Measurements from ENCODE around the gene NCSTN. TPM values are rescaled to one million over a fixed set of nuclear protein-coding genes. Genes with fewer than 3 reads are reported as not detected.

NCSTN gene
- total and polyA plus RNA-seq, 10 of the 15 experiments (the other 5 are each of a cell fraction or from before 2014, with no cell fraction given), result 33.3 to 88.2 (median 60.4) TPM

DNA sequence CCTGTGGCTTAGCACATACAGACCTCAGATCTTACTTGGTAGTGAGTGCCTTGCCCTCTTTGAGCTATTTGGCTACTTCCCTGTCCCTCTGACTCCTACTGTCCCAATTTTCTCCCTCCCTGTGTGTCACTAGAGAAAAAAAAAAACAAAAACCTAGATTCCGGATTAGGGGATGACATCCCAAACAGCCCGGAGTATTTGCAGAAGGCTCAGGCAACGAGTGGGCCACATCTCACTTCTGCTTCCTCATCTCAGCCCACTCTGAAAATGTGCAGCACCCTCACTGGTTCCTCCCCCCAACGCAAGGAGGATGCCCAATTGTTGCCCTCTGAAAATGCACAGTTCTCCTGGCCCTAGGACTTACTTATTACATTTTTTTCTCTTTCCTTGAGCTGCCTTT, 28.6 kb downstream of the NCSTN start:
- ChIA-PET SMC1A (ENCODE audit: uncharacterized antibody, unreplicated experiment) (interaction anchor here (0.6 to 2.0 kb wide), 2 partner anchors 81 to 221 kb away, joined by 3 to 5 read pairs; no protein-coding TSS in a partner anchor), RAD21 (ENCODE audit: unreplicated experiment) (interaction anchor here (1.5 to 1.6 kb wide), 2 partner anchors 109 to 178 kb away, joined by 3 to 4 read pairs; partner anchors contain the start of gene DCAF8), POLR2A (interaction anchor here (1.3 kb wide), 1 partner anchor 14 kb away, joined by 3 read pairs; no protein-coding TSS in a partner anchor), CTCF (interaction anchor here (0.9 to 1.6 kb wide), 3 partner anchors 120 to 326 kb away, joined by 3 to 5 read pairs (median 3); no protein-coding TSS in a partner anchor)
- H3K4me3 ChIP-seq, result no peak overlapping the region
- intact Hi-C loops (cut with micrococcal nuclease; ENCODE audit: unreplicated experiment) (no loop called here), in situ Hi-C loops (cut with MboI) (no loop called here)
- no peak overlapping the region for H2AFZ ChIP-seq (ENCODE audit: control insufficient read depth, low read depth, low read length)
- H3K9ac ChIP-seq (ENCODE audit: control insufficient read depth, insufficient read depth, low read length), result no peak overlapping the region
- no TSS peak for BruUV-seq (replicated peaks)
- TF ChIP-seq, protein P1, sequence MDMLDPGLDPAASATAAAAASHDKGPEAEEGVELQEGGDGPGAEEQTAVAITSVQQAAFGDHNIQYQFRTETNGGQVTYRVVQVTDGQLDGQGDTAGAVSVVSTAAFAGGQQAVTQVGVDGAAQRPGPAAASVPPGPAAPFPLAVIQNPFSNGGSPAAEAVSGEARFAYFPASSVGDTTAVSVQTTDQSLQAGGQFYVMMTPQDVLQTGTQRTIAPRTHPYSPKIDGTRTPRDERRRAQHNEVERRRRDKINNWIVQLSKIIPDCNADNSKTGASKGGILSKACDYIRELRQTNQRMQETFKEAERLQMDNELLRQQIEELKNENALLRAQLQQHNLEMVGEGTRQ (IDR thresholded peaks at IDR 0.05; ENCODE audit: borderline replicate concordance, low read depth, low read length), result no peak
- no peak for TF ChIP-seq NFIC (IDR thresholded peaks at IDR 0.05; ENCODE audit: low read depth, low read length)
- no peak for TF ChIP-seq TCF7 (IDR thresholded peaks at IDR 0.05; ENCODE audit: borderline replicate concordance)
- TF ChIP-seq, protein P2, sequence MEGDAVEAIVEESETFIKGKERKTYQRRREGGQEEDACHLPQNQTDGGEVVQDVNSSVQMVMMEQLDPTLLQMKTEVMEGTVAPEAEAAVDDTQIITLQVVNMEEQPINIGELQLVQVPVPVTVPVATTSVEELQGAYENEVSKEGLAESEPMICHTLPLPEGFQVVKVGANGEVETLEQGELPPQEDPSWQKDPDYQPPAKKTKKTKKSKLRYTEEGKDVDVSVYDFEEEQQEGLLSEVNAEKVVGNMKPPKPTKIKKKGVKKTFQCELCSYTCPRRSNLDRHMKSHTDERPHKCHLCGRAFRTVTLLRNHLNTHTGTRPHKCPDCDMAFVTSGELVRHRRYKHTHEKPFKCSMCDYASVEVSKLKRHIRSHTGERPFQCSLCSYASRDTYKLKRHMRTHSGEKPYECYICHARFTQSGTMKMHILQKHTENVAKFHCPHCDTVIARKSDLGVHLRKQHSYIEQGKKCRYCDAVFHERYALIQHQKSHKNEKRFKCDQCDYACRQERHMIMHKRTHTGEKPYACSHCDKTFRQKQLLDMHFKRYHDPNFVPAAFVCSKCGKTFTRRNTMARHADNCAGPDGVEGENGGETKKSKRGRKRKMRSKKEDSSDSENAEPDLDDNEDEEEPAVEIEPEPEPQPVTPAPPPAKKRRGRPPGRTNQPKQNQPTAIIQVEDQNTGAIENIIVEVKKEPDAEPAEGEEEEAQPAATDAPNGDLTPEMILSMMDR (IDR thresholded peaks at IDR 0.05 in 2 of 3, conservative IDR thresholded peaks at IDR 0.05 in 1 of 3; ENCODE audit: control insufficient read depth in 2 of 3, extremely low read depth in 1 of 3, insufficient read depth in 1 of 3, low read depth in 3 of 3, low read length in 3 of 3), result no peak
- TF ChIP-seq, protein P3, sequence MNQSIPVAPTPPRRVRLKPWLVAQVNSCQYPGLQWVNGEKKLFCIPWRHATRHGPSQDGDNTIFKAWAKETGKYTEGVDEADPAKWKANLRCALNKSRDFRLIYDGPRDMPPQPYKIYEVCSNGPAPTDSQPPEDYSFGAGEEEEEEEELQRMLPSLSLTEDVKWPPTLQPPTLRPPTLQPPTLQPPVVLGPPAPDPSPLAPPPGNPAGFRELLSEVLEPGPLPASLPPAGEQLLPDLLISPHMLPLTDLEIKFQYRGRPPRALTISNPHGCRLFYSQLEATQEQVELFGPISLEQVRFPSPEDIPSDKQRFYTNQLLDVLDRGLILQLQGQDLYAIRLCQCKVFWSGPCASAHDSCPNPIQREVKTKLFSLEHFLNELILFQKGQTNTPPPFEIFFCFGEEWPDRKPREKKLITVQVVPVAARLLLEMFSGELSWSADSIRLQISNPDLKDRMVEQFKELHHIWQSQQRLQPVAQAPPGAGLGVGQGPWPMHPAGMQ (IDR thresholded peaks at IDR 0.05; ENCODE audit: borderline replicate concordance), result no peak
- no peak for TF ChIP-seq SREBF1 (IDR thresholded peaks at IDR 0.05; ENCODE audit: low read length)
- TF ChIP-seq, protein P4, sequence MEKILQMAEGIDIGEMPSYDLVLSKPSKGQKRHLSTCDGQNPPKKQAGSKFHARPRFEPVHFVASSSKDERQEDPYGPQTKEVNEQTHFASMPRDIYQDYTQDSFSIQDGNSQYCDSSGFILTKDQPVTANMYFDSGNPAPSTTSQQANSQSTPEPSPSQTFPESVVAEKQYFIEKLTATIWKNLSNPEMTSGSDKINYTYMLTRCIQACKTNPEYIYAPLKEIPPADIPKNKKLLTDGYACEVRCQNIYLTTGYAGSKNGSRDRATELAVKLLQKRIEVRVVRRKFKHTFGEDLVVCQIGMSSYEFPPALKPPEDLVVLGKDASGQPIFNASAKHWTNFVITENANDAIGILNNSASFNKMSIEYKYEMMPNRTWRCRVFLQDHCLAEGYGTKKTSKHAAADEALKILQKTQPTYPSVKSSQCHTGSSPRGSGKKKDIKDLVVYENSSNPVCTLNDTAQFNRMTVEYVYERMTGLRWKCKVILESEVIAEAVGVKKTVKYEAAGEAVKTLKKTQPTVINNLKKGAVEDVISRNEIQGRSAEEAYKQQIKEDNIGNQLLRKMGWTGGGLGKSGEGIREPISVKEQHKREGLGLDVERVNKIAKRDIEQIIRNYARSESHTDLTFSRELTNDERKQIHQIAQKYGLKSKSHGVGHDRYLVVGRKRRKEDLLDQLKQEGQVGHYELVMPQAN (conservative IDR thresholded peaks at IDR 0.05), result no peak
- H3K9me3 ChIP-seq (replicated peaks; ENCODE audit: control insufficient read depth, insufficient read depth, low read length), result no peaks in the 10 kb centered on the region
- no peaks in the 10 kb centered on the region for H4K20me1 ChIP-seq (ENCODE audit: control insufficient read depth, insufficient read depth)
- H3K79me2 ChIP-seq (ENCODE audit: control insufficient read depth, insufficient read depth, low read length), result no peaks in the 10 kb centered on the region
- 62% methylated on average over 4 of the region's 4 CpGs for WGBS (ENCODE audit: insufficient coverage, insufficient replicate concordance, low lambda C conversion rate, missing lambda C conversion rate)
- H3K4me1 ChIP-seq (ENCODE audit: control insufficient read depth, insufficient read depth, low read length), result peaks cover 15% of the 10 kb centered on the region
- H3K36me3 ChIP-seq (ENCODE audit: control insufficient read depth in 2 of 2, insufficient read depth in 2 of 2, low read length in 1 of 2), result no peaks in the 10 kb centered on the region
- no peak overlapping the region for H3K4me2 ChIP-seq (ENCODE audit: control insufficient read depth, insufficient read depth)
- ATAC-seq (no peak), DNase-seq (ENCODE audit: low read depth, low spot score) (no peak), FAIRE-seq (no peak)
- no peak overlapping the region for H3K27ac ChIP-seq (ENCODE audit: control insufficient read depth, insufficient read depth)
- H3K27me3 ChIP-seq (replicated peaks in 1 of 2; ENCODE audit: control insufficient read depth in 2 of 2, insufficient read depth in 2 of 2, low read length in 1 of 2), result no peaks in the 10 kb centered on the region

Data from GM12878 (cell line).